GM15510 (cell line): ENCODE measurements around the gene MACROD1.

Experiments used
- POLR2A ChIP-seq: IDR thresholded peaks from 3 replicates; pipeline ENCODE4 v1.6.1; 2011; ENCODE audit warnings: borderline replicate concordance; ENCODE audit not compliant: insufficient read length; ENCODE audit errors: extremely low read depth

The MACROD1 gene

GRCh38 chr11:64023712-64024710 lies 141.9 kb downstream of the MACROD1 start:
- no peak for TF ChIP-seq POLR2A

GRCh38 chr11:64022125-64022784 lies 143.7 kb downstream of the MACROD1 start:
- no peak for TF ChIP-seq POLR2A

GRCh38 chr11:64021757-64022093 lies 144.2 kb downstream of the MACROD1 start:
- TF ChIP-seq POLR2A: no peak

- no peak for TF ChIP-seq POLR2A
Observed at GRCh38 chr11:64020976-64021756, 144.7 kb downstream of the MACROD1 start.

GRCh38 chr11:64019106-64020037 lies 146.5 kb downstream of the MACROD1 start:
- no peak for TF ChIP-seq POLR2A

DNA sequence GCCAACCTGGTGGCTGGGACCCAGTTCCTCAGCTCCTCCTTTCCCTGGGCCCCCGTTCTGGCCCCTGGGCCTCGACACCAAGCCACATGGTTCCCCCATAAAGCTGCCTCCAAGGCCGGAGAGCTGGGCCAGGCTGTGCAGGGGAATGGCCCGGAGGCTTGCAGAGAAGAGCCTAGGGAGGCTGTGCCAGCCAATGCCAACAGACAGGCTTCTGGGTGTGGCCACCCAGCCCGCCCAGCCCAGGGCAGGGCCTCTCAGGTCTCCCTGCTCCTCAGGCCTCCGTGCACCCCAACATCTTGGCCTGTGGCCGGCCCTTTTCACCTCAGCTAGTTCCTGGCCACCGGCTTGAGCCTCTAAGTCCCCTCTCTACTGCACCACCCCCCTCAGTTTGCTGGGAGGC lies 147.6 kb downstream of the MACROD1 start:
- TF ChIP-seq POLR2A: no peak

- no peak for TF ChIP-seq POLR2A
Observed at GRCh38 chr11:64017945-64018224, 148.0 kb downstream of the MACROD1 start.

- TF ChIP-seq POLR2A: no peak
Observed at GRCh38 chr11:64015935-64016845, 149.7 kb downstream of the MACROD1 start.

DNA sequence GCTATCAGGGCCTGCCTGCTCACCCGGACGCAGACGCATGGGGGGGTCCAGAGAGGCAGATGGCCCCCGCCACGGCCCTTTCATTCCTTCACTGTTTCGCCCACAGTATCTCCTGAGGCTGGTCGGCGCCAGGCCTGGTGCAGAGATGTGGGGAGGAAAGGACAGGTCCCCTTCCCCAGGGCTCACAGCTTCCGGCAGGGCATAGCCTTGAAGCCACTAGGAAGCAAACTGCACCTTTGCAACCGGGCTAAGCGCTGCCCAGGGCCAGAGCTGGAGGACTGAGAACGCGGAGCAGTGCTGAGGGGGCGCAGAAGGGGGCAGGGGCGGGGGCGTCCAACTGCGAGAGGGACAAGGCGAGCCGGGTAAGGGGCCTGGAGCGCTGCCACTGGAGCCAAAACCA lies 150.4 kb downstream of the MACROD1 start:
- no peak for TF ChIP-seq POLR2A

DNA sequence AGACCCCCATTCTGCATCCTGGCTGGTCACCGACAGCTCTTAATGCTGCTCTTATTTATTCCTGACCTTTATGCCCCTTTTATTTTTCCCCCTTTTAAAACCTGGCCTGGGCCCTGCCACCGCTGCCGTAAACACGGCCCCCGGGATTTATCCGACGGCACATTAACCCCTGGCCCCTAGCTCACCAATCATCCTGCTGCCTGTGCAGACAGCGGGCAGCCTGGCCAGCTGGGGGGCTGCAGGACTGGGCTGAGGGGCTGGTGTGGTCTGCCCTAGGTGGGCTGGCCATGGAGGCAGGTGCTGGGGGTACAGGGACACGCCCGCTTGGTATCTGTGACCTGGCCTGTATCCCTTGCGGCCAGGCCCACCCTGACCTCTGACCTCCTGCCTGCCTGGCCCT lies 151.6 kb downstream of the MACROD1 start:
- TF ChIP-seq POLR2A: no peak

- TF ChIP-seq POLR2A: no peak
Observed at GRCh38 chr11:64013141-64013896, 152.6 kb downstream of the MACROD1 start.

DNA sequence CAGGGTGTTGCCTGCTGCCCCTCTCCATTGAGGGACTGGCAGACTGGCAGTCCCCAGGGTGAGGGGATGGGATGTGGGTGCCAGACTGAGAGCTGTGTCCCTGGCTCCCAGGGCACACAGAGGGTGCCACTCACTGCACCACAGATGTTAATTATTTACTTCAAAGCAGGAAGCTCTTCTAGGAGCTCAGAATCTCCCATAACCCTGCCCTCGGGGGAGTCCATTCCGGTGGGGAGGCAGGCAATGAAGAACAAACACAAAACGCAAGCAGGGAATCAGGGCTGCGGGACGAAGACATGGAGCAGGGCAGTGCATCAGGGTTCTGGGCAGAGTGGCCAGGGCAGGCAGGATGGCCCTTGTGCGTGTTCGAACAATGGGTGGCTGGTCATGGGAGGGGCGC lies 154.5 kb downstream of the MACROD1 start:
- no peak for TF ChIP-seq POLR2A

GRCh38 chr11:64010783-64011182 lies 155.1 kb downstream of the MACROD1 start:
- TF ChIP-seq POLR2A: no peak
